HEK293T (cell line): ENCODE data around the gene TMTC4.

Source experiments
- ARNT ChIP-seq: fragments of 450-650 bp; IDR thresholded peaks from 2 replicates; pipeline ENCODE4 v1.6.1; 2017; ENCODE audit warnings: mild to moderate bottlenecking
- BHLHE40 ChIP-seq: fragments of 450-650 bp; IDR thresholded peaks from 2 replicates; pipeline ENCODE4 v1.6.1; 2016; ENCODE audit warnings: mild to moderate bottlenecking, moderate library complexity, borderline replicate concordance
- CTBP1 ChIP-seq: fragments of 450-650 bp; IDR thresholded peaks from 2 replicates; pipeline ENCODE4 v1.6.1; 2016; ENCODE audit warnings: borderline replicate concordance
- ELF4 ChIP-seq: fragments of 450-650 bp; IDR thresholded peaks from 2 replicates; pipeline ENCODE4 v1.6.1; 2017; ENCODE audit warnings: antibody characterized with exemption
- FOXA1 ChIP-seq: fragments of 450-650 bp; IDR thresholded peaks from 2 replicates; pipeline ENCODE4 v1.6.1; 2016; ENCODE audit warnings: mild to moderate bottlenecking
- FOXK2 ChIP-seq: fragments of 450-650 bp; IDR thresholded peaks from 2 replicates; pipeline ENCODE4 v1.6.1; 2016; ENCODE audit warnings: mild to moderate bottlenecking
- FOXM1 ChIP-seq: fragments of 450-650 bp; IDR thresholded peaks from 2 replicates; pipeline ENCODE4 v1.6.1; 2017; ENCODE audit warnings: mild to moderate bottlenecking, borderline replicate concordance
- L3MBTL2 ChIP-seq: fragments of 450-650 bp; conservative IDR thresholded peaks from 2 replicates; pipeline ENCODE4 v1.6.1; 2016; ENCODE audit warnings: mild to moderate bottlenecking
- SP1 ChIP-seq: fragments of 450-650 bp; IDR thresholded peaks from 2 replicates; pipeline ENCODE4 v1.6.1; 2017
- SUZ12 ChIP-seq: fragments of 450-650 bp; IDR thresholded peaks from 2 replicates; pipeline ENCODE4 v1.6.1; 2016; ENCODE audit warnings: mild to moderate bottlenecking
- TARDBP ChIP-seq: fragments of 450-650 bp; IDR thresholded peaks from 2 replicates; pipeline ENCODE4 v1.6.1; 2016
- ZNF384 ChIP-seq: fragments of 450-650 bp; IDR thresholded peaks from 2 replicates; pipeline ENCODE4 v1.6.1; 2016
- TF ChIP-seq, protein P1 (sequence below): fragments of 450-650 bp; IDR thresholded peaks from 2 replicates; pipeline ENCODE4 v1.6.1; 2016

DNA sequence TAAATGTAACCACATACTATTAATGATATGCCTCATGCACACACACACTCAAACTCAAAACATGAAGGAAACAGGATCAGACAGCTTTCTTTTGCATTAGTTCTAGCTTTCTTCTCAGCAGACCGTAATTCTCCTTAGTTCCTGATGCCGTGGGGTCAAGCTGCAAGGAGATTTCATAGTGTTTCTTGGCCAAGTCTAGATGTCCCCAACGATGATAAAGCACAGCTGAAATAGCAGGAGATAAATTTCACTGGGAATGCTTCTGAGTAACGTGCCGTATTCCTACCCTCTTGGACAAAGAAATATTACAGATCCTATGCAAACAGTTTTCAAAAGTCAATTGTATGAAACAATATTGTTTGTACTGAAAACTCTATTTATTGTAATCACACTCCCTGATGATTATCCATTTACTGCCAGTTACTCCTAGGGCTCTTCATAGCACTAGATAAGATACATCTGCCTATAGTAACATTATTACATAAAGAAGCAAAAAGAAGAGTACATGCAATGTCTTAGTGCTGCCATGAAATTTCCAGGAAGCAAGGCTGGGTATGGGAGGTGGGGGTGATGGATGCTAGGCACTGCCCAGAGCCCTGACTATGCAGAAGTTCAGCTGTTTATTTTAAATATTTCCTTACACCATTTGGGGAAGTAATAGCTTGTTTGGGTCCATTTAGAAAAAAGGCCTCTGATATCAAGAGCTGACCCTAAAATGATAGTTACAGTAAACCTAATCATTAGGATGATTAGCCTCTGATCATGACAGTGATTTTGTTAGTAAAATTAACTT is 69.5 kb downstream of the TMTC4 start:
- no peak for TF ChIP-seq FOXM1
- no peak for TF ChIP-seq FOXK2
- TF ChIP-seq SP1 = no peak
- TF ChIP-seq SUZ12 = no peak
- TF ChIP-seq BHLHE40 = no peak
- TF ChIP-seq ZNF384 = no peak
- no peak for TF ChIP-seq FOXA1
- no peak for TF ChIP-seq TARDBP
- TF ChIP-seq L3MBTL2 = no peak
- TF ChIP-seq ARNT = no peak
- TF ChIP-seq, protein P1, sequence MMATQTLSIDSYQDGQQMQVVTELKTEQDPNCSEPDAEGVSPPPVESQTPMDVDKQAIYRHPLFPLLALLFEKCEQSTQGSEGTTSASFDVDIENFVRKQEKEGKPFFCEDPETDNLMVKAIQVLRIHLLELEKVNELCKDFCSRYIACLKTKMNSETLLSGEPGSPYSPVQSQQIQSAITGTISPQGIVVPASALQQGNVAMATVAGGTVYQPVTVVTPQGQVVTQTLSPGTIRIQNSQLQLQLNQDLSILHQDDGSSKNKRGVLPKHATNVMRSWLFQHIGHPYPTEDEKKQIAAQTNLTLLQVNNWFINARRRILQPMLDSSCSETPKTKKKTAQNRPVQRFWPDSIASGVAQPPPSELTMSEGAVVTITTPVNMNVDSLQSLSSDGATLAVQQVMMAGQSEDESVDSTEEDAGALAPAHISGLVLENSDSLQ = no peak
- TF ChIP-seq ELF4 = no peak
- no peak for TF ChIP-seq CTBP1
